Measurements from ENCODE around the gene MAP2K4. TPM values are rescaled to one million over a fixed set of nuclear protein-coding genes. Genes with fewer than 3 reads are reported as not detected.
"Not testable (repeated sequence)": the region's sequence is repeated elsewhere in the genome, so short reads cannot be mapped to it uniquely, and the experiment has no call there.

The MAP2K4 gene
- total RNA-seq, result 10 to 100 TPM; 23.1 to 31.9 (median 31.0) TPM

DNA sequence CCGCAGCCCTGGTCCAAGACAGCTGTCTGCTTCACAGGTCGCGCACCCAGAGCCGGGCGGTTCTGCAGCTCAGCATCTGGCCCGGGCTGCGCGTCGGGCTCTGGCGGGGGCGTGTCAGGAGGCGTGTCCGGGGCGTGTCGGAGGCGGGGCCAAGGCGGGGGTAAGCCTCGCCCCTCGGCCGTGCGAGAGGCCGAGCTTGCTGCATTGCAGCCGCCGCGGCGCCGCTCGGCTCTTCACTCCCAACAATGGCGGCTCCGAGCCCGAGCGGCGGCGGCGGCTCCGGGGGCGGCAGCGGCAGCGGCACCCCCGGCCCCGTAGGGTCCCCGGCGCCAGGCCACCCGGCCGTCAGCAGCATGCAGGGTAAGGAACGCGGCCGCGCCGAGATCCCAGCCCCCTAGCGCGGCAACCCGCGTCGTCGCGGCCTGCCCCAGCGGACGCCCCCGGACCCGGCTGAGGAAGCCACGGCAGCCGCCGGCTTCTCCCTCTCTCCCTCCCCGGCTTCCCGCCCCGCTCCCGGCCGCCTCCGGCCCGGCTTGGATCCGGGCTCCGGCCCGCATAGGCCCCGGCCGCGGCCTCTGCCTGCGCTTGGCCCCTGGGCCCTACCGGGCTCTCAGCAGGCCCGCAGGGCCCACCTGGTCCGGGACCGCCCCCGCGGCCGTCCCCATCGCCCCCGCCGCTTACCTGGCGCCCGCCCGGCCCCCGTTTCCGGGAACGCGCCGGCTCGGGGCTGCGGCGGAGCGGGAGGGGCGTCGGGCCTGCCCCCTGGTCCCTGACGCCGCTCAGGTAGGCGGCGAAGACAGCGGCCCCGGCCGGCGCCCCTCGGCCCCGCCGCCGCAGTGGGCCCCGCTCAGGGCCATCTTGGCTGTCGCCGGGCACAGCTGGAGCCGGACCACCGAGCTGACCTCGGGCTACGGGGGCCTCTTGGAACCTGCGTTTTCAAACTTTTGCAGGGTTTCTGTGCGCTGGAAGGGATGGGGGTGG is at the start of gene MAP2K4:
Gene MAP2K4, plus strand, starts transcription at position 236 of the 981 bp plus-strand sequence. Its CDS starts 10 bp downstream, at position 246.
- intact Hi-C loops (cut with DNase I), result loop anchor here (10.0 kb wide), 1 partner anchor 994 kb away; the partner anchor contains the start of gene ELAC2
- Histone ChIP-seq H3K27me3 (no peaks in the 10 kb centered on the region), H3K4me3 (peak within 1 kb of the TSS; percentile 81 to 98 (median 97)), H3K9me3 (no peaks in the 10 kb centered on the region), H3K27ac (replicated peaks in 1 of 4) (peak within 1 kb of the TSS; percentile 87 to 94 (median 92)), H3K36me3 (no peaks in the 10 kb centered on the region), H3K4me1 (peaks cover 16 to 53% (median 50%) of the 10 kb centered on the region in 4 donors)
- peak; percentile 85 to 89 for TF ChIP-seq POLR2AphosphoS5 (IDR thresholded peaks at IDR 0.05)
- TF ChIP-seq, protein P1, sequence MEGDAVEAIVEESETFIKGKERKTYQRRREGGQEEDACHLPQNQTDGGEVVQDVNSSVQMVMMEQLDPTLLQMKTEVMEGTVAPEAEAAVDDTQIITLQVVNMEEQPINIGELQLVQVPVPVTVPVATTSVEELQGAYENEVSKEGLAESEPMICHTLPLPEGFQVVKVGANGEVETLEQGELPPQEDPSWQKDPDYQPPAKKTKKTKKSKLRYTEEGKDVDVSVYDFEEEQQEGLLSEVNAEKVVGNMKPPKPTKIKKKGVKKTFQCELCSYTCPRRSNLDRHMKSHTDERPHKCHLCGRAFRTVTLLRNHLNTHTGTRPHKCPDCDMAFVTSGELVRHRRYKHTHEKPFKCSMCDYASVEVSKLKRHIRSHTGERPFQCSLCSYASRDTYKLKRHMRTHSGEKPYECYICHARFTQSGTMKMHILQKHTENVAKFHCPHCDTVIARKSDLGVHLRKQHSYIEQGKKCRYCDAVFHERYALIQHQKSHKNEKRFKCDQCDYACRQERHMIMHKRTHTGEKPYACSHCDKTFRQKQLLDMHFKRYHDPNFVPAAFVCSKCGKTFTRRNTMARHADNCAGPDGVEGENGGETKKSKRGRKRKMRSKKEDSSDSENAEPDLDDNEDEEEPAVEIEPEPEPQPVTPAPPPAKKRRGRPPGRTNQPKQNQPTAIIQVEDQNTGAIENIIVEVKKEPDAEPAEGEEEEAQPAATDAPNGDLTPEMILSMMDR (IDR thresholded peaks at IDR 0.05), result no peak
- WGBS, result 1% methylated on average over 11 of the region's 123 CpGs
- peak; percentile 97 for DNase-seq (ENCODE audit: extremely low spot score)

DNA sequence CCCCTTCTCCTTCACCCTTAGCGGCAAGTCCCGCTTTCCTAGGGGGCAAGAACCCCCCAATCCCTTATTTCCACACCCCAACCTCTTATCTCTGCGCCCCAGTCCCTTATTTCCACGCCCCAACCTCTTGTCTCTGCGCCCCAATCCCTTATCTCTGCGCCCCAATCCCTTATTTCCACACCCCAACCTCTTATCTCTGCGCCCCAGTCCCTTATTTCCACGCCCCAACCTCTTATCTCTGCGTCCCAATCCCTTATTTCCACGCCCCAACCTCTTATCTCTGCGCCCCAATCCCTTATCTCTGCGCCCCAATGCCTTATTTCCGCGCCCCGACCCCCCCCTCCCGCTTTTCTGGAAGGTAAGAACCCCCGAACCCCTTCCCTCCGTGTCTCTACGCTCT is 47.9 kb upstream of the MAP2K4 start:
- H3K9me3 ChIP-seq; H3K4me1 ChIP-seq; intact Hi-C loops (cut with DNase I); H3K27ac ChIP-seq (replicated peaks in 1 of 4); H3K27me3 ChIP-seq; DNase-seq (ENCODE audit: extremely low spot score); H3K4me3 ChIP-seq: not testable (repeated sequence)
- 94% methylated on average over 19 of the region's 19 CpGs for WGBS
- peaks cover 9 to 11% (median 10%) of the 10 kb centered on the region in 4 donors for H3K36me3 ChIP-seq

DNA sequence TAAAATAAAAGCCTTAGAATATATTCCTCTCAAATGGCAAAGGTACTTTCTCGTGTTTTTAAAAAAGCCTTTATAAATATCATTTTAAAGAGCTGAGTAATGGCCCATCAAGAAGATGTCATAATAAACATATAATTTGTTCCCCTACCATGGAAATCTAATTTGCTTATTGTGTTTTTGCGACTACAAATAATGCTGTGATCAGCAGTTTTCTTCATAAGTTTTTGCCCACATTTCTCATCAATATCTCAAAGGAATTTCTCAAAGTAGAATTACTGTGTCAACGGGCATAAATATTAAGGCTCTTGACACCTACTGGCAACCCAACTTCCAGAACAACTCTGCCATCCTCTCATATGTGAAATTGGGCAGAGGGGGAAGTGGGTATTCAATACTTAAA is 40.9 kb upstream of the MAP2K4 start:
- WGBS, result 88% methylated on average over 3 of the region's 3 CpGs
- DNase-seq (ENCODE audit: extremely low spot score), result no peak
- TF ChIP-seq, protein P1 (IDR thresholded peaks at IDR 0.05), result no peak
- no peak for TF ChIP-seq EP300 (IDR thresholded peaks at IDR 0.05)
- no peak for TF ChIP-seq POLR2A (IDR thresholded peaks at IDR 0.05; ENCODE audit: low read depth)
- no peak for TF ChIP-seq POLR2AphosphoS5 (IDR thresholded peaks at IDR 0.05)
- peaks cover 31 to 52% (median 44%) of the 10 kb centered on the region in 4 donors for H3K36me3 ChIP-seq
- H3K9me3 ChIP-seq, result no peaks in the 10 kb centered on the region
- no peak overlapping the region for H3K27ac ChIP-seq (replicated peaks in 1 of 4)
- intact Hi-C loops (cut with DNase I), result no loop called here
- no peak overlapping the region for H3K4me3 ChIP-seq
- H3K4me1 ChIP-seq, result no peaks in the 10 kb centered on the region
- no peaks in the 10 kb centered on the region for H3K27me3 ChIP-seq

DNA sequence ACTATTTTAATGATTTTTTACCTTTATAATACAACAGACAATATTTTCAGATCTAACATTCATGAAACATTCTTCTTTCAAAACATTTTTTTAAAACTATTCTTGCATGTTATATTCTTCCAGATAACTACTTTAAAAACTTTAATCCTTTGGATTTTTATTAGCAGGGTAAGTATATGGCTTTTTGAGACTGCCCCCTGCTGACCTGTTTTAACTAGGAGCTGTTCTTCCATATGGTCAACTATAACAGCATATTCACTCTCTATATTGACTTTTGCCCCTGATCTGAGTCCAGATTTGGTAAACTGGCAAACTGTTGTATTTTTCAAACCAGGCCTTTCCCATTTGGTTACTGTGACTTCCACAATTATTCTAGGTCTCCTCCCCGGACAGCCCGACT is 39.9 kb upstream of the MAP2K4 start:
- no peaks in the 10 kb centered on the region for H3K9me3 ChIP-seq
- no peaks in the 10 kb centered on the region for H3K4me1 ChIP-seq
- intact Hi-C loops (cut with DNase I), result no loop called here

DNA sequence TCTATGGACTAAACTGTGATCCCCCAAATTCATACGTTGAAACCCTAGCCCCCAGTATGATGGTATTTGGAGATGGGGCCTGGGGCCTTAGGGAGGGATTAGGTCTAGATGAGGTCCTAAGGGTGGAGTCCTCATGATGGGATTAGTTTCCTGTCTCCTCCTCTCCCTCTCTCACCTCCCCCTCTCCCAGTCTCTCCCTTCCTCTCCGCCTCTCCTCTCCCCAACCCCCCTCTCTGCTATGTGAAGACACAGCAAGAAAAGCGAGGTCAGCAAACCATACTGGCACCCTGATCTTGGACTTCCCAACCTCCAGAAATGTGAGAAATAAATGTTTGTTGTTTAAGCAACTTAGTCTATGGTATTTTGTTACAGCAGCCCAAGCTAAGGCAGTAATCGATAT is 38.8 kb upstream of the MAP2K4 start:
- 95% methylated on average over 4 of the region's 4 CpGs for WGBS
- intact Hi-C loops (cut with DNase I), result no loop called here
- TF ChIP-seq POLR2AphosphoS5 (IDR thresholded peaks at IDR 0.05) (no peak), POLR2A (IDR thresholded peaks at IDR 0.05; ENCODE audit: low read depth) (no peak), EP300 (IDR thresholded peaks at IDR 0.05) (no peak)
- TF ChIP-seq, protein P1 (IDR thresholded peaks at IDR 0.05), result no peak

More for the DNA sequence above, 39.9 kb upstream of the MAP2K4 start:
- Histone ChIP-seq H3K27ac (replicated peaks in 1 of 4) (no peak overlapping the region), H3K36me3 (peaks cover 31 to 58% (median 47%) of the 10 kb centered on the region in 4 donors), H3K27me3 (no peaks in the 10 kb centered on the region), H3K4me3 (no peak overlapping the region)
- 98% methylated on average over 2 of the region's 2 CpGs for WGBS
- DNase-seq (ENCODE audit: extremely low spot score), result no peak
- no peak for TF ChIP-seq POLR2AphosphoS5 (IDR thresholded peaks at IDR 0.05)
- no peak for TF ChIP-seq EP300 (IDR thresholded peaks at IDR 0.05)
- no peak for TF ChIP-seq POLR2A (IDR thresholded peaks at IDR 0.05; ENCODE audit: low read depth)
- TF ChIP-seq, protein P1 (IDR thresholded peaks at IDR 0.05), result no peak

More for the DNA sequence above, 38.8 kb upstream of the MAP2K4 start:
- Histone ChIP-seq H3K4me3 (no peak overlapping the region), H3K27ac (replicated peaks in 1 of 4) (no peak overlapping the region), H3K9me3 (no peaks in the 10 kb centered on the region), H3K36me3 (peaks cover 36 to 61% (median 45%) of the 10 kb centered on the region in 4 donors), H3K4me1 (peaks cover 0 to 7% (median 4%) of the 10 kb centered on the region in 4 donors), H3K27me3 (no peaks in the 10 kb centered on the region)
- no peak for DNase-seq (ENCODE audit: extremely low spot score)
